ENCODE measurements around the gene PPP6R2.

Gene PPP6R2

DNA sequence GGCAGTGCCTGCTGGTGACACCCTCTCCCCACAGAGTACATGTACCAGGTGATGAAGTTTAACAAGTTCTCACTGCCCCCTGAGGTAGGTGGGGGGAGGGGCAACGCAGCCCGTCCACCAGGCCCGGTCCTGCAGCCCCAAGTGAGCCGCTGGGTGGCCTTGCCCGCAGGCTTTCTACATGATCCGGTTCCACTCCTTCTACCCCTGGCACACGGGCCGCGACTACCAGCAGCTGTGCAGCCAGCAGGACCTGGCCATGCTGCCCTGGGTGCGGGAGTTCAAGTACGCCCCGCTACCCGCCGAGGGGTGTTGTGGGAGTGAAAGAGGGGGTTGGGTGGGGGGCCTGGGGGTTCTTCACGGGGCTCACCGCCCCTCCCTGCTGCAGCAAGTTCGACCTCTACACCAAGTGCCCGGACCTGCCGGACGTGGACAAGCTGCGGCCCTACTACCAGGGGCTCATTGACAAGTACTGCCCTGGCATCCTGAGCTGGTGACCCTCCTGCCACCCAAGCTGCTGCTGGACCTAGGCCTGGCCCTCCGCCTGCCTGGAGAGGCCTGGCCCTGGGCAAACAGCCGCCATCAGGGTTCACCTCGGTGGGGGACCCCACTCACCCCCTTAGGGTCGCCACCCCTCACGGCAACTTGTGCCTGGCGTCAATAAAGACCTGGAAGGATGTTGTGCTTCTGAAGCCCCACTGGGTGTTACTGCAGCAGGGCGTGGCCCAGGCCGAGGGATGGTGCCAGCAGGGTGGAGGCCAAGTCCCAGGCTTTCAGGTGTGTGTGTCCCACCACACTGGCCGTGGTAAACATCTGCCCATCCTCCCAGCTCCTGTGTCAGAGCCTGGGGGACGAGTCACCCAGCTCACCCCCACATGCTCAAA is 146.5 kb downstream of the PPP6R2 start:
- DNase-seq = no peak

DNA sequence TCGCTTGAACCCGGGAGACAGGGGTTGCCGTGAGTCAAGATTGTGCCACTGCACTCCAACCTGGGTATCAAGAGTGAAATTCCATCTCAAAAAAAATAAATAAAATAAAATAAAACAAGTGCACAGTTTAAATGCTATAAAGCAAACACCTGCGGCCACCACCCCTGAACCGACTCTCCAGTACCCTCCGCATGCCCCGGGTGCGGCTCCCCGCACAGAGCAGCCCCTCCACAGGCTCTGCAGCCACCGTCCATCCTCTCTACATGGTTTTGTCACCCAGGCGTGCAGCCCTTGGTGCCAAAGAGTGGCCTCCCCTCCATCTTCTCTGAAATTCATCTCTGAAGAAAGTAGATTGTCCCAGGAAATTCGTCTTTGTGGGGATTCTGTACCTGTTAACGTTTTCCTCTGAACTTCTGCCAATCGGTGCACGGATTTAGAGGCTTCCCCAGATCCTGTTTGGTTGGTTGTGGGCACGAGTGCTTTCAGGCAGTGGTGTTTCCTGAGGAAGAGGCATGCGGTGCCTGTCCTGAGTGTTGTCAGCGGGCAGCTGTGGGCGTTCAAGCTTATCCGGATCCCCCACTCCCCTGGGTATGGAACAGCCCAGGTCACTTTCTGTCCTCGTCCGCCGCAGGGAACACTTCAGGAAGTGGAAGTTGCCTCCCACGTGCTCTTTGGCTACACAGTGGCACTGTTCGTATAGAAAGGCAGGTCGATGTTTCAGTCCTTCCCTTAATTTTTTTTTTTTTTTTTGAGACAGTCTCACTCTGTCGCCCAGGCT is 147.6 kb downstream of the PPP6R2 start:
- DNase-seq = no peak
